Trophoblast cell (in vitro differentiated cells and primary cell): ENCODE measurements around the gene CDRT4.
A peak's percentile ranks its signal among the peaks of the same experiment; 100 is the strongest.
"Not testable (repeated sequence)": the region's sequence is repeated elsewhere in the genome, so short reads cannot be mapped to it uniquely, and the experiment has no call there.

Experiments
- DNase-seq, 2 donors: peaks; one replicate each; pipeline ENCODE4 v3.0.0-alpha.2; 2016
- H2AFZ ChIP-seq: 2 replicates; pipeline ENCODE4 v1.6.1; 2013; ENCODE audit warnings: low read length, moderate library complexity, mild to moderate bottlenecking; ENCODE audit not compliant: insufficient read depth, poor library complexity
- H2AK5ac ChIP-seq: 2 replicates; pipeline ENCODE4 v1.6.1; 2013; ENCODE audit warnings: mild to moderate bottlenecking, low read length
- H2BK120ac ChIP-seq: 2 replicates; pipeline ENCODE4 v1.6.1; 2013; ENCODE audit warnings: low read length, mild to moderate bottlenecking, moderate library complexity; ENCODE audit not compliant: insufficient read depth, poor library complexity
- H2BK12ac ChIP-seq: 2 replicates; pipeline ENCODE4 v1.6.1; 2013; ENCODE audit warnings: mild to moderate bottlenecking, low read length, moderate library complexity
- H2BK5ac ChIP-seq: 2 replicates; pipeline ENCODE4 v1.6.1; 2013; ENCODE audit warnings: low read length, low read depth, moderate library complexity, mild to moderate bottlenecking; ENCODE audit not compliant: poor library complexity
- H3K14ac ChIP-seq: 2 replicates; pipeline ENCODE4 v1.6.1; 2013; ENCODE audit warnings: mild to moderate bottlenecking, low read length
- H3K18ac ChIP-seq: 2 replicates; pipeline ENCODE4 v1.6.1; 2013; ENCODE audit warnings: mild to moderate bottlenecking, low read length
- H3K23ac ChIP-seq: 2 replicates; pipeline ENCODE4 v1.6.1; 2013; ENCODE audit warnings: low read length
- H3K27ac ChIP-seq: 2 replicates; pipeline ENCODE4 v1.5.1; 2013; ENCODE audit warnings: low read depth, mild to moderate bottlenecking, inconsistent platforms, low read length, moderate library complexity
- H3K27me3 ChIP-seq: 2 replicates; pipeline ENCODE4 v1.6.1; 2013; ENCODE audit warnings: inconsistent platforms, mild to moderate bottlenecking, low read length, moderate library complexity; ENCODE audit not compliant: insufficient read depth
- H3K36me3 ChIP-seq, 2 experiments: 1 replicate in 1 of 2; 2 replicates in 1 of 2; pipeline ENCODE4 v1.6.1; 2013; ENCODE audit warnings: low read length in 2 of 2, mild to moderate bottlenecking in 2 of 2, moderate library complexity in 1 of 2; ENCODE audit not compliant: insufficient read depth in 2 of 2, control insufficient read depth in 1 of 2
- H3K4ac ChIP-seq: 2 replicates; pipeline ENCODE4 v1.6.1; 2013; ENCODE audit warnings: low read depth, mild to moderate bottlenecking, low read length, moderate library complexity
- H3K4me1 ChIP-seq, 2 experiments: 1 replicate in 1 of 2; 2 replicates in 1 of 2; pipeline ENCODE4 v1.6.1; 2013; ENCODE audit warnings: low read length in 2 of 2, mild to moderate bottlenecking in 2 of 2, moderate library complexity in 1 of 2; ENCODE audit not compliant: insufficient read depth in 2 of 2, control insufficient read depth in 1 of 2
- H3K4me2 ChIP-seq: 2 replicates; pipeline ENCODE4 v1.6.1; 2013; ENCODE audit warnings: inconsistent platforms, mild to moderate bottlenecking, low read length, moderate library complexity
- H3K4me3 ChIP-seq: 2 replicates; pipeline ENCODE4 v1.5.1; 2013; ENCODE audit warnings: mild to moderate bottlenecking, low read depth, low read length, inconsistent platforms
- H3K79me1 ChIP-seq: one replicate; pipeline ENCODE4 v1.6.1; 2013; ENCODE audit warnings: low read length
- H3K79me2 ChIP-seq: 2 replicates; pipeline ENCODE4 v1.6.1; 2013; ENCODE audit warnings: low read length, mild to moderate bottlenecking; ENCODE audit not compliant: control insufficient read depth, insufficient read depth, poor library complexity
- H3K9ac ChIP-seq: 2 replicates; pipeline ENCODE4 v1.6.1; 2013; ENCODE audit warnings: mild to moderate bottlenecking, low read length
- H3K9me3 ChIP-seq: 2 replicates; pipeline ENCODE4 v1.6.1; 2013; ENCODE audit warnings: low read depth, mild to moderate bottlenecking, control low read depth, inconsistent platforms, low read length; ENCODE audit not compliant: insufficient read depth
- H4K12ac ChIP-seq: 2 replicates; pipeline ENCODE4 v1.6.1; 2013; ENCODE audit warnings: low read depth, mild to moderate bottlenecking, low read length, moderate library complexity
- H4K8ac ChIP-seq: 2 replicates; pipeline ENCODE4 v1.6.1; 2013; ENCODE audit warnings: low read depth, mild to moderate bottlenecking, low read length, moderate library complexity
- H4K91ac ChIP-seq: one replicate; pipeline ENCODE4 v1.6.1; 2013; ENCODE audit warnings: low read depth, mild to moderate bottlenecking, low read length, moderate library complexity
- WGBS: extraction: QIAGEN DNeasy Blood & Tissue Kit; methylation state at CpG from one replicate; pipeline ENCODE4 v1.1.7; 2013; ENCODE audit warnings: missing lambda C conversion rate; ENCODE audit not compliant: insufficient read length, insufficient coverage; ENCODE audit errors: extremely low coverage; 5-methylcytosine and 5-hydroxymethylcytosine counted together

CDRT4 gene

GRCh38 chr17:15505708-15506107 lies 38.3 kb upstream of the CDRT4 start:
- H3K4me1 ChIP-seq, H3K23ac ChIP-seq, H4K91ac ChIP-seq, H3K4me3 ChIP-seq, H3K4me2 ChIP-seq, H4K12ac ChIP-seq, H2AFZ ChIP-seq, H3K14ac ChIP-seq, H3K18ac ChIP-seq, H3K9ac ChIP-seq, H3K9me3 ChIP-seq, H2BK12ac ChIP-seq, H2AK5ac ChIP-seq, H4K8ac ChIP-seq, H3K27me3 ChIP-seq, H2BK120ac ChIP-seq, H3K27ac ChIP-seq, H3K79me1 ChIP-seq, H2BK5ac ChIP-seq, DNase-seq, H3K79me2 ChIP-seq, H3K4ac ChIP-seq: not testable (repeated sequence)
- H3K36me3 ChIP-seq: peaks cover 19 to 22% of the 10 kb centered on the region in 2 experiments
- no CpG with 5 or more reads among the region's 32 CpGs for WGBS

GRCh38 chr17:15503731-15504130 lies 36.3 kb upstream of the CDRT4 start:
- Histone ChIP-seq H3K4ac (no peak overlapping the region), H3K23ac (no peak overlapping the region), H3K27me3 (no peaks in the 10 kb centered on the region), H3K14ac (no peak overlapping the region), H2BK12ac (no peak overlapping the region), H3K79me1 (peaks cover 4% of the 10 kb centered on the region), H3K9ac (no peak overlapping the region), H2AK5ac (no peak overlapping the region), H4K91ac (no peak overlapping the region), H4K12ac (no peak overlapping the region), H3K4me3 (no peak overlapping the region), H3K4me2 (no peak overlapping the region), H3K9me3 (no peaks in the 10 kb centered on the region), H3K36me3 (peaks cover 30 to 33% of the 10 kb centered on the region in 2 experiments), H3K27ac (no peak overlapping the region), H2BK120ac (no peak overlapping the region), H3K18ac (no peak overlapping the region), H2BK5ac (no peak overlapping the region), H3K79me2 (no peaks in the 10 kb centered on the region), H2AFZ (no peak overlapping the region), H4K8ac (no peak overlapping the region), H3K4me1 (peaks cover 0 to 1% of the 10 kb centered on the region in 2 experiments)
- WGBS: no CpG with 5 or more reads among the region's 2 CpGs
- no peak for DNase-seq

GRCh38 chr17:15502369-15503112 lies 35.1 kb upstream of the CDRT4 start:
- Histone ChIP-seq H3K9ac (no peak overlapping the region), H3K79me1 (peaks cover 4% of the 10 kb centered on the region), H2BK12ac (peak overlapping the region; percentile 81), H4K8ac (peak overlapping the region; percentile 3), H3K4me1 (peaks cover 0 to 1% of the 10 kb centered on the region in 2 experiments), H3K4ac (no peak overlapping the region), H3K18ac (peak overlapping the region; percentile 2), H3K79me2 (no peaks in the 10 kb centered on the region), H3K23ac (no peak overlapping the region), H2BK5ac (no peak overlapping the region), H4K91ac (peak overlapping the region; percentile 20), H3K27ac (no peak overlapping the region), H2BK120ac (peak overlapping the region; percentile 6), H3K27me3 (no peaks in the 10 kb centered on the region), H2AFZ (no peak overlapping the region), H3K14ac (peak overlapping the region; percentile 3), H3K4me3 (no peak overlapping the region), H3K9me3 (no peaks in the 10 kb centered on the region), H3K4me2 (peak overlapping the region; percentile 34), H4K12ac (no peak overlapping the region), H2AK5ac (peak overlapping the region; percentile 28), H3K36me3 (peaks cover 25 to 30% of the 10 kb centered on the region in 2 experiments)
- peak; percentile 64 to 83 for DNase-seq
- 97% methylated on average over 2 of the region's 32 CpGs for WGBS

GRCh38 chr17:15501793-15502192 lies 34.4 kb upstream of the CDRT4 start:
- Histone ChIP-seq H3K4me3 (no peak overlapping the region), H2AFZ (no peak overlapping the region), H3K36me3 (peaks cover 23 to 27% of the 10 kb centered on the region in 2 experiments), H2BK12ac (no peak overlapping the region), H3K27ac (no peak overlapping the region), H3K23ac (no peak overlapping the region), H2BK5ac (no peak overlapping the region), H3K9me3 (no peaks in the 10 kb centered on the region), H2BK120ac (no peak overlapping the region), H3K9ac (no peak overlapping the region), H3K79me2 (no peaks in the 10 kb centered on the region), H3K4ac (no peak overlapping the region), H3K18ac (no peak overlapping the region), H3K4me2 (no peak overlapping the region), H4K91ac (no peak overlapping the region), H3K79me1 (peaks cover 4% of the 10 kb centered on the region), H4K12ac (no peak overlapping the region), H3K27me3 (no peaks in the 10 kb centered on the region), H3K4me1 (peaks cover 0 to 1% of the 10 kb centered on the region in 2 experiments), H3K14ac (no peak overlapping the region), H4K8ac (no peak overlapping the region), H2AK5ac (no peak overlapping the region)
- no CpG with 5 or more reads among the region's 7 CpGs for WGBS
- no peak for DNase-seq
